ENCODE measurements around the gene CHGA. TPM values are rescaled to one million over a fixed set of nuclear protein-coding genes. Genes with fewer than 3 reads are reported as not detected.
A peak's percentile ranks its signal among the peaks of the same experiment; 100 is the strongest.

The CHGA gene
- total and polyA plus RNA-seq, 10 of the 15 experiments (the other 5 are each of a cell fraction or from before 2014, with no cell fraction given), result 0.11 to 0.23 TPM; not detected in 8

DNA sequence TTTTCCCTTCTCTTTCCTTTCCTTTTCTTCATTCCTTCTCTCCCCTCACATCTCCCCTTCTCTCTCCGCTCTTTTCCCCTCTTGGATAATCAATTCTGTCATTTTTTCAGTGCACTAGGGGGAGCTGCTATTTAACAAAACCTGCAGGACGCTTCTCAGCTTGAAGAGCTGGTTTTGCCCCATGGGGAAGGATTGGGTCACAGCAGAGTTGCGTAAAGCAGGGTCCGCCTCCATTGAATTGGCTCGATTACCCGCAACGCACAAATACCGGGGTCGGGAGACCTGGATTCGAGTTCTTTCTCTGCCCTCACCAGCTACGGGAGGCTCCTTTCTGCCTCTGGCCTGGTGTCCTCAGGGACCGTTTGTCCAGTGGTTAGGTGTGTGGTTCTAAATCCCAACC, 42.1 kb upstream of the CHGA start:
- no peak overlapping the region for H3K4me2 ChIP-seq (ENCODE audit: control insufficient read depth, insufficient read depth)
- SMC1A ChIA-PET (ENCODE audit: uncharacterized antibody, unreplicated experiment), result interaction anchor here (0.7 to 1.0 kb wide), 4 partner anchors 232 to 421 kb away, joined by 3 read pairs; no protein-coding TSS in a partner anchor
- no peaks in the 10 kb centered on the region for H3K4me1 ChIP-seq (ENCODE audit: control insufficient read depth, insufficient read depth, low read length)
- in situ Hi-C loops (cut with MboI) (no loop called here), intact Hi-C loops (cut with micrococcal nuclease; ENCODE audit: unreplicated experiment) (no loop called here)
- POLR2A ChIA-PET, result no interaction called here
- CTCF ChIA-PET, result interaction anchor here (0.7 to 1.3 kb wide), 4 partner anchors 142 to 544 kb away, joined by 3 to 7 read pairs (median 3); no protein-coding TSS in a partner anchor
- H3K36me3 ChIP-seq (ENCODE audit: control insufficient read depth in 2 of 2, insufficient read depth in 2 of 2, low read length in 1 of 2), result no peaks in the 10 kb centered on the region
- TF ChIP-seq, protein P1, sequence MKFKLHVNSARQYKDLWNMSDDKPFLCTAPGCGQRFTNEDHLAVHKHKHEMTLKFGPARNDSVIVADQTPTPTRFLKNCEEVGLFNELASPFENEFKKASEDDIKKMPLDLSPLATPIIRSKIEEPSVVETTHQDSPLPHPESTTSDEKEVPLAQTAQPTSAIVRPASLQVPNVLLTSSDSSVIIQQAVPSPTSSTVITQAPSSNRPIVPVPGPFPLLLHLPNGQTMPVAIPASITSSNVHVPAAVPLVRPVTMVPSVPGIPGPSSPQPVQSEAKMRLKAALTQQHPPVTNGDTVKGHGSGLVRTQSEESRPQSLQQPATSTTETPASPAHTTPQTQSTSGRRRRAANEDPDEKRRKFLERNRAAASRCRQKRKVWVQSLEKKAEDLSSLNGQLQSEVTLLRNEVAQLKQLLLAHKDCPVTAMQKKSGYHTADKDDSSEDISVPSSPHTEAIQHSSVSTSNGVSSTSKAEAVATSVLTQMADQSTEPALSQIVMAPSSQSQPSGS (IDR thresholded peaks at IDR 0.05; ENCODE audit: low read length), result no peak
- TF ChIP-seq CTCF (IDR thresholded peaks at IDR 0.05 in 2 of 3, conservative IDR thresholded peaks at IDR 0.05 in 1 of 3; ENCODE audit: control insufficient read depth in 2 of 3, extremely low read depth in 1 of 3, insufficient read depth in 1 of 3, low read depth in 3 of 3, low read length in 3 of 3), result peak in 2 of 3 experiments; percentile 9 to 27; a peak in 1 of 6 replicates
- TF ChIP-seq, protein P2, sequence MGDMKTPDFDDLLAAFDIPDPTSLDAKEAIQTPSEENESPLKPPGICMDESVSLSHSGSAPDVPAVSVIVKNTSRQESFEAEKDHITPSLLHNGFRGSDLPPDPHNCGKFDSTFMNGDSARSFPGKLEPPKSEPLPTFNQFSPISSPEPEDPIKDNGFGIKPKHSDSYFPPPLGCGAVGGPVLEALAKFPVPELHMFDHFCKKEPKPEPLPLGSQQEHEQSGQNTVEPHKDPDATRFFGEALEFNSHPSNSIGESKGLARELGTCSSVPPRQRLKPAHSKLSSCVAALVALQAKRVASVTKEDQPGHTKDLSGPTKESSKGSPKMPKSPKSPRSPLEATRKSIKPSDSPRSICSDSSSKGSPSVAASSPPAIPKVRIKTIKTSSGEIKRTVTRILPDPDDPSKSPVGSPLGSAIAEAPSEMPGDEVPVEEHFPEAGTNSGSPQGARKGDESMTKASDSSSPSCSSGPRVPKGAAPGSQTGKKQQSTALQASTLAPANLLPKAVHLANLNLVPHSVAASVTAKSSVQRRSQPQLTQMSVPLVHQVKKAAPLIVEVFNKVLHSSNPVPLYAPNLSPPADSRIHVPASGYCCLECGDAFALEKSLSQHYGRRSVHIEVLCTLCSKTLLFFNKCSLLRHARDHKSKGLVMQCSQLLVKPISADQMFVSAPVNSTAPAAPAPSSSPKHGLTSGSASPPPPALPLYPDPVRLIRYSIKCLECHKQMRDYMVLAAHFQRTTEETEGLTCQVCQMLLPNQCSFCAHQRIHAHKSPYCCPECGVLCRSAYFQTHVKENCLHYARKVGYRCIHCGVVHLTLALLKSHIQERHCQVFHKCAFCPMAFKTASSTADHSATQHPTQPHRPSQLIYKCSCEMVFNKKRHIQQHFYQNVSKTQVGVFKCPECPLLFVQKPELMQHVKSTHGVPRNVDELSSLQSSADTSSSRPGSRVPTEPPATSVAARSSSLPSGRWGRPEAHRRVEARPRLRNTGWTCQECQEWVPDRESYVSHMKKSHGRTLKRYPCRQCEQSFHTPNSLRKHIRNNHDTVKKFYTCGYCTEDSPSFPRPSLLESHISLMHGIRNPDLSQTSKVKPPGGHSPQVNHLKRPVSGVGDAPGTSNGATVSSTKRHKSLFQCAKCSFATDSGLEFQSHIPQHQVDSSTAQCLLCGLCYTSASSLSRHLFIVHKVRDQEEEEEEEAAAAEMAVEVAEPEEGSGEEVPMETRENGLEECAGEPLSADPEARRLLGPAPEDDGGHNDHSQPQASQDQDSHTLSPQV (IDR thresholded peaks at IDR 0.05), result no peak
- peak; percentile 38; the same call in 1 of the 2 replicates for TF ChIP-seq RAD21 (IDR thresholded peaks at IDR 0.05; ENCODE audit: insufficient read depth, low read depth, low read length)
- no peak overlapping the region for H2AFZ ChIP-seq (ENCODE audit: control insufficient read depth, low read depth, low read length)
- H3K9me3 ChIP-seq (replicated peaks; ENCODE audit: control insufficient read depth, insufficient read depth, low read length), result no peaks in the 10 kb centered on the region
- no peaks in the 10 kb centered on the region for H4K20me1 ChIP-seq (ENCODE audit: control insufficient read depth, insufficient read depth)
- H3K79me2 ChIP-seq (ENCODE audit: control insufficient read depth, insufficient read depth, low read length), result no peaks in the 10 kb centered on the region
- H3K27ac ChIP-seq (ENCODE audit: control insufficient read depth, insufficient read depth), result no peak overlapping the region
- DNase-seq (ENCODE audit: low read depth, low spot score) (no peak), FAIRE-seq (no peak), ATAC-seq (no peak)
- H3K9ac ChIP-seq (ENCODE audit: control insufficient read depth, insufficient read depth, low read length), result no peak overlapping the region
- BruUV-seq (replicated peaks), result no TSS peak
- H3K27me3 ChIP-seq (replicated peaks in 1 of 2; ENCODE audit: control insufficient read depth in 2 of 2, insufficient read depth in 2 of 2, low read length in 1 of 2), result peaks cover 0 to 3% of the 10 kb centered on the region in 2 experiments; a peak in 1 of 4 replicates
- 24% methylated on average over 12 of the region's 12 CpGs for WGBS (ENCODE audit: insufficient coverage, insufficient replicate concordance, low lambda C conversion rate, missing lambda C conversion rate)
- RAD21 ChIA-PET (ENCODE audit: unreplicated experiment), result no interaction called here
- no peak overlapping the region for H3K4me3 ChIP-seq

All from GM12878 (cell line).